ENCODE data around the gene SRMS.

GRCh38 chr20:63577317-63577894 lies 29.9 kb upstream of the SRMS start:
- no peak for TF ChIP-seq POLR2A (IDR thresholded peaks at IDR 0.05; ENCODE audit: low read length)
- no peak for TF ChIP-seq GATA1 (IDR thresholded peaks at IDR 0.05; ENCODE audit: low read depth, low read length)

Data from erythroblast (primary cell).